Motor neuron (in vitro differentiated cells): ENCODE results near the gene NRBP1. TPM values are rescaled to one million over a fixed set of nuclear protein-coding genes. Genes with fewer than 3 reads are reported as not detected.
A peak's percentile ranks its signal among the peaks of the same experiment; 100 is the strongest.

Experiments used
- ATAC-seq, 8 experiments: fragments of 200-7000 bp; cut with Tn5 transposase; replicated peaks in 6 of 8; 2 replicates each; pipeline ENCODE4 v1.8.0; 2021; ENCODE audit warnings: mild to moderate bottlenecking in 8 of 8, moderate library complexity in 8 of 8
- H3K27ac ChIP-seq, 2 donors: fragments of 250-450 bp; sonication (Bioruptor Pico); 2 replicates each; pipeline ENCODE4 v1.9.0; 2021; ENCODE audit warnings: antibody characterized with exemption in 2 of 2, mild to moderate bottlenecking in 2 of 2, moderate library complexity in 1 of 2
- H3K4me1 ChIP-seq, 2 donors: fragments of 250-450 bp; sonication (Bioruptor Pico); replicated peaks in 1 of 2; 2 replicates each; pipeline ENCODE4 v1.6.1; 2021; ENCODE audit warnings: antibody characterized with exemption in 2 of 2, mild to moderate bottlenecking in 2 of 2, moderate library complexity in 1 of 2
- H3K4me3 ChIP-seq, 5 donors: fragments of 250-450 bp; sonication (Bioruptor Pico); 2 replicates each; pipeline ENCODE4 v1.9.0; 2021; ENCODE audit warnings: antibody characterized with exemption in 5 of 5, mild to moderate bottlenecking in 5 of 5, moderate library complexity in 4 of 5
- WGBS, 10 experiments: fragments of 450-650 bp; shearing (Covaris generic); methylation state at CpG; one replicate each; pipeline ENCODE4 v1.0.0; 2022; 5-methylcytosine and 5-hydroxymethylcytosine counted together
- in situ Hi-C, 9 experiments: fragments of 400-800 bp; cut with MboI; loops; one replicate each; pipeline ENCODE4 v1.15.0; 2021; ENCODE audit warnings: low sequenced_read_pairs in 9 of 9, low pct_unique_long_range_greater_than_20kb in 2 of 9; ENCODE audit not compliant: unreplicated experiment in 9 of 9
- total RNA-seq, 8 experiments: library from RNA; unstranded; fragments of 300-600 nt; gene quantifications; 2 replicates each; pipeline versions ENCODE4 v1.2.3 to v1.2.4, GENCODE V29; 2022

The NRBP1 gene
- total RNA-seq, 8 experiments from 2014 or later = 48.8 to 108 (median 77.5) TPM

- no peak overlapping the region for H3K27ac ChIP-seq
- 79 to 100% (median 91%) methylated on average over 2 to 5 of the region's 6 CpGs; no CpG with 5 or more reads in 3 of the 10 experiments for WGBS, 10 experiments
These were observed 7.2 kb downstream of the NRBP1 start for GRCh38 chr2:27435628-27436027.

GRCh38 chr2:27441226-27441926, 12.9 kb downstream of the NRBP1 start:
- H3K27ac ChIP-seq = no peak overlapping the region
- peak in 4 of 8 experiments; percentile 4 to 18 (median 10) for ATAC-seq
- no peak overlapping the region for H3K4me3 ChIP-seq
- in situ Hi-C loops = no loop called here
- WGBS, 10 experiments = 58 to 100% (median 80%) methylated on average over 1 to 4 of the region's 10 CpGs; no CpG with 5 or more reads in 5 of the 10 experiments
- H3K4me1 ChIP-seq = no peaks in the 10 kb centered on the region

More at GRCh38 chr2:27435628-27436027, 7.2 kb downstream of the NRBP1 start:
- no peak for ATAC-seq
- no peak overlapping the region for H3K4me3 ChIP-seq
- H3K4me1 ChIP-seq = peaks cover 0 to 2% of the 10 kb centered on the region in 2 donors
- in situ Hi-C loops = no loop called here

- Histone ChIP-seq H3K4me1 (no peaks in the 10 kb centered on the region), H3K27ac (no peak within 1 kb of the TSS), H3K4me3 (no peak within 1 kb of the TSS)
- ATAC-seq = peak in 6 of 8 experiments; percentile 19 to 68 (median 56)
- in situ Hi-C loops = no loop called here
- 60 to 100% methylated on average over 1 to 2 of the region's 80 CpGs; no CpG with 5 or more reads in 8 of the 10 experiments for WGBS, 10 experiments
These were observed 13.8 kb downstream of the NRBP1 start, which contains the start of gene KRTCAP3 for GRCh38 chr2:27441958-27442919. KRTCAP3 (plus strand) TSS chr2:27442381; CDS start chr2:27442413, 32 bp downstream.

- Histone ChIP-seq H3K27ac (no peak overlapping the region), H3K4me3 (no peak overlapping the region), H3K4me1 (no peaks in the 10 kb centered on the region)
- in situ Hi-C loops = no loop called here
- peak; percentile 15 to 43 (median 32) for ATAC-seq
- 20 to 95% (median 87%) methylated on average over 1 to 4 of the region's 6 CpGs; no CpG with 5 or more reads in 4 of the 10 experiments for WGBS, 10 experiments
These were observed 14.5 kb downstream of the NRBP1 start for GRCh38 chr2:27442920-27443282.

- WGBS, 10 experiments = 60 to 100% (median 83%) methylated on average over 1 to 3 of the region's 8 CpGs; no CpG with 5 or more reads in 4 of the 10 experiments
- Histone ChIP-seq H3K27ac (no peak overlapping the region), H3K4me1 (no peaks in the 10 kb centered on the region), H3K4me3 (no peak overlapping the region)
- no peak for ATAC-seq
- in situ Hi-C loops = no loop called here
These were observed 16.7 kb downstream of the NRBP1 start for GRCh38 chr2:27445155-27445554.

- Histone ChIP-seq H3K4me3 (no peak overlapping the region), H3K27ac (no peak overlapping the region), H3K4me1 (no peaks in the 10 kb centered on the region)
- no peak for ATAC-seq
- in situ Hi-C loops = no loop called here
- 60 to 100% (median 98%) methylated on average over 1 to 8 of the region's 8 CpGs; no CpG with 5 or more reads in 2 of the 10 experiments for WGBS, 10 experiments
These were observed 17.2 kb downstream of the NRBP1 start for GRCh38 chr2:27445615-27446014.

- ATAC-seq = no peak
- H3K27ac ChIP-seq = no peak overlapping the region
- H3K4me3 ChIP-seq = no peak overlapping the region
- 65 to 100% (median 93%) methylated on average over 2 to 3 of the region's 3 CpGs; no CpG with 5 or more reads in 1 of the 10 experiments for WGBS, 10 experiments
- no peaks in the 10 kb centered on the region for H3K4me1 ChIP-seq
- in situ Hi-C loops = no loop called here
These were observed 17.6 kb downstream of the NRBP1 start for GRCh38 chr2:27446057-27446456.

GRCh38 chr2:27448381-27448780, 19.9 kb downstream of the NRBP1 start:
- Histone ChIP-seq H3K4me3 (no peak overlapping the region), H3K4me1 (no peaks in the 10 kb centered on the region), H3K27ac (no peak overlapping the region)
- WGBS, 10 experiments = 29 to 100% (median 68%) methylated on average over 1 to 3 of the region's 3 CpGs; no CpG with 5 or more reads in 2 of the 10 experiments
- in situ Hi-C loops = no loop called here
- no peak for ATAC-seq

- Histone ChIP-seq H3K4me3 (no peak overlapping the region), H3K4me1 (no peaks in the 10 kb centered on the region), H3K27ac (no peak overlapping the region)
- ATAC-seq = no peak
- WGBS, 10 experiments = 40 to 75% methylated on average over 1 of the region's 1 CpG; no CpG with 5 or more reads in 8 of the 10 experiments
- in situ Hi-C loops = no loop called here
These were observed 22.7 kb downstream of the NRBP1 start for GRCh38 chr2:27451095-27451494.

- in situ Hi-C loops = no loop called here
These were observed 25.5 kb downstream of the NRBP1 start for GRCh38 chr2:27453968-27454367.

GRCh38 chr2:27461118-27461517, 32.7 kb downstream of the NRBP1 start:
- Histone ChIP-seq H3K27ac (no peak overlapping the region), H3K4me3 (no peak overlapping the region), H3K4me1 (no peaks in the 10 kb centered on the region)
- in situ Hi-C loops = no loop called here
- WGBS, 10 experiments = 89 to 100% (median 98%) methylated on average over 1 to 5 of the region's 8 CpGs; no CpG with 5 or more reads in 4 of the 10 experiments
- no peak for ATAC-seq

More at GRCh38 chr2:27453968-27454367, 25.5 kb downstream of the NRBP1 start:
- WGBS, 10 experiments = 79 to 100% (median 92%) methylated on average over 1 to 5 of the region's 7 CpGs; no CpG with 5 or more reads in 5 of the 10 experiments
- ATAC-seq = no peak
- Histone ChIP-seq H3K27ac (no peak overlapping the region), H3K4me3 (no peak overlapping the region), H3K4me1 (no peaks in the 10 kb centered on the region)

- ATAC-seq = no peak
- WGBS, 10 experiments = 88 to 100% (median 100%) methylated on average over 2 to 7 of the region's 7 CpGs; no CpG with 5 or more reads in 1 of the 10 experiments
- no peaks in the 10 kb centered on the region for H3K4me1 ChIP-seq
- H3K4me3 ChIP-seq = no peak overlapping the region
- H3K27ac ChIP-seq = no peak overlapping the region
- in situ Hi-C loops = no loop called here
These were observed 36.0 kb downstream of the NRBP1 start for GRCh38 chr2:27464443-27464842.

GRCh38 chr2:27471961-27472360, 43.5 kb downstream of the NRBP1 start:
- ATAC-seq = no peak
- in situ Hi-C loops = no loop called here
- H3K4me3 ChIP-seq = no peak overlapping the region
- H3K4me1 ChIP-seq = no peaks in the 10 kb centered on the region
- WGBS, 10 experiments = 80 to 100% (median 92%) methylated on average over 1 to 4 of the region's 5 CpGs; no CpG with 5 or more reads in 7 of the 10 experiments
- H3K27ac ChIP-seq = no peak overlapping the region
